Measurements from ENCODE around the gene TALDO1. TPM values are rescaled to one million over a fixed set of nuclear protein-coding genes. Genes with fewer than 3 reads are reported as not detected.

TALDO1 gene
- polyA plus RNA-seq, 1 of the 3 experiments (the other 2 are of a cell fraction), result 103 TPM

GRCh38 chr11:742571-743201, 4.6 kb upstream of the TALDO1 start (continued):
- TF ChIP-seq REST (IDR thresholded peaks at IDR 0.05; ENCODE audit: low read depth, low read length) (no peak), MEF2A (IDR thresholded peaks at IDR 0.05; ENCODE audit: borderline replicate concordance, low read depth) (no peak), JUND (IDR thresholded peaks at IDR 0.05) (no peak), TAF1 (IDR thresholded peaks at IDR 0.05; ENCODE audit: borderline replicate concordance, low read depth, low read length) (no peak), EP300 (IDR thresholded peaks at IDR 0.05; ENCODE audit: borderline replicate concordance in 1 of 2, low read depth in 1 of 2, low read length in 1 of 2) (no peak), POLR2AphosphoS5 (IDR thresholded peaks at IDR 0.05; ENCODE audit: low read depth, low read length) (no peak), IRF3 (IDR thresholded peaks at IDR 0.05; ENCODE audit: low read depth, low read length) (no peak)

GRCh38 chr11:745428-745827, 1.8 kb upstream of the TALDO1 start:
- WGBS (ENCODE audit: low lambda C conversion rate), result 17% methylated on average over 1 of the region's 1 CpG
- H2AFZ ChIP-seq (ENCODE audit: low read depth), result no peak overlapping the region
- no peaks in the 10 kb centered on the region for H3K9me3 ChIP-seq

More at GRCh38 chr11:745428-745827, 1.8 kb upstream of the TALDO1 start:
- H3K36me3 ChIP-seq (replicated peaks in 1 of 2; ENCODE audit: control insufficient read depth in 1 of 2, insufficient read depth in 2 of 2, low read length in 1 of 2), result no peaks in the 10 kb centered on the region
- no peak overlapping the region for H3K27ac ChIP-seq (ENCODE audit: low read depth in 2 of 2, low read length in 1 of 2)
- no peak overlapping the region for H3K4me2 ChIP-seq
- ChIA-PET CTCF (interaction anchor here (1.4 to 8.0 kb wide), 5 partner anchors 13 to 49 kb away, joined by 3 to 94 read pairs (median 28); no protein-coding TSS in a partner anchor), POLR2A (no interaction called here)
- no peaks in the 10 kb centered on the region for H3K9me2 ChIP-seq
- H3K9ac ChIP-seq, result no peak overlapping the region
- DNase-seq, result no peak
- no peaks in the 10 kb centered on the region for H3F3A ChIP-seq (replicated peaks; ENCODE audit: insufficient read depth)
- TF ChIP-seq SMC3 (IDR thresholded peaks at IDR 0.05; ENCODE audit: low read depth, low read length) (no peak), POLR2AphosphoS5 (IDR thresholded peaks at IDR 0.05; ENCODE audit: low read depth, low read length) (no peak), RAD21 (IDR thresholded peaks at IDR 0.05; ENCODE audit: low read length) (no peak), RXRA (IDR thresholded peaks at IDR 0.05; ENCODE audit: borderline replicate concordance, low read depth) (no peak), ZBTB33 (IDR thresholded peaks at IDR 0.05; ENCODE audit: borderline replicate concordance, low read depth) (no peak), NFIC (IDR thresholded peaks at IDR 0.05; ENCODE audit: borderline replicate concordance) (no peak), MXI1 (IDR thresholded peaks at IDR 0.05; ENCODE audit: low read depth, low read length) (no peak), GABPA (IDR thresholded peaks at IDR 0.05; ENCODE audit: low read depth) (no peak), FOXJ3 (CRISPR knock-in tag; IDR thresholded peaks at IDR 0.05) (no peak), PBX3 (IDR thresholded peaks at IDR 0.05) (no peak), EP300 (IDR thresholded peaks at IDR 0.05; ENCODE audit: borderline replicate concordance in 1 of 2, low read depth in 1 of 2, low read length in 1 of 2) (no peak), EZH2phosphoT487 (IDR thresholded peaks at IDR 0.05; ENCODE audit: borderline replicate concordance, low read depth) (no peak), TEAD4 (IDR thresholded peaks at IDR 0.05; ENCODE audit: borderline replicate concordance, insufficient read depth) (no peak), SIN3A (IDR thresholded peaks at IDR 0.05; ENCODE audit: borderline replicate concordance, low read depth, low read length) (no peak), MAX (IDR thresholded peaks at IDR 0.05; ENCODE audit: low read depth) (no peak), TAF1 (IDR thresholded peaks at IDR 0.05; ENCODE audit: borderline replicate concordance, low read depth, low read length) (no peak), IRF3 (IDR thresholded peaks at IDR 0.05; ENCODE audit: low read depth, low read length) (no peak), YY1 (IDR thresholded peaks at IDR 0.05; ENCODE audit: low read depth) (no peak)
- H4K20me1 ChIP-seq (ENCODE audit: insufficient read depth), result peaks cover 5% of the 10 kb centered on the region; the same call in 1 of the 2 replicates
- H3K4me3 ChIP-seq (ENCODE audit: low read depth in 2 of 2, low read length in 1 of 2), result no peak overlapping the region
- H3K27me3 ChIP-seq (ENCODE audit: insufficient read depth), result no peaks in the 10 kb centered on the region
- peaks cover 31% of the 10 kb centered on the region for H3K79me2 ChIP-seq (ENCODE audit: insufficient read depth)
- peaks cover 0 to 16% of the 10 kb centered on the region in 2 experiments; a peak in 3 of 4 replicates for H3K4me1 ChIP-seq (ENCODE audit: control insufficient read depth in 1 of 2, insufficient read depth in 2 of 2, low read depth in 1 of 2, low read length in 1 of 2)

All from SK-N-SH (cell line).